ENCODE measurements around the gene GNB3.

DNA sequence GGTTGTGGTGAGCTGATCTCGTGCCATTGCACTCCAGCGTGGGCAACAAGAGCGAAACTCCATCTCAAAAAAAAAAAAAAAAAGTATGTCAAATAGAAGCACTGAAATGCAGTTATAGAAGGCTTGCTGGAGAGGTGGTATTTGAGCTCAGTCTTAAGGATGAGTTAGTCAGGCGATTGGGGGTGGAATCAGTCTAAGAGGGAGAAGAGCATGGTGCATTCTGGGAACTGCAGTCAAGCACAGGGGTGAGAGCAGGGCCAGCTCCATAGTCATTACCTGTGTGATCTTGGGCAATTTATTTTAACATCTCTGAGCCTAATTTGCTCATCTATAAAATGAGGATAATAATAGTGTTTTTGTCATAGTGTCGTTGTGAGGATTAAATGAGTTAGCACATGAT lies 5.9 kb upstream of the GNB3 start:
- TF ChIP-seq POLR2B (IDR thresholded peaks at IDR 0.05; ENCODE audit: low read depth, partially characterized antibody): no peak
- TF ChIP-seq ZC3H11A (IDR thresholded peaks at IDR 0.05; ENCODE audit: low read depth, low read length): no peak
- no peak for TF ChIP-seq HDAC8 (tag; IDR thresholded peaks at IDR 0.05)
- no peak for TF ChIP-seq SP1 (CRISPR knock-in tag; IDR thresholded peaks at IDR 0.05)

Data from K562 (cell line).